ENCODE measurements around the gene HNRNPF.

GRCh38 chr10:43339136-43339535 is 69.8 kb downstream of the HNRNPF start:
- TF ChIP-seq CTCF (IDR thresholded peaks at IDR 0.05) (no peak), POLR2A (IDR thresholded peaks at IDR 0.05) (no peak)

Data from Peyer's patch (tissue), 4 donors.